K562 (cell line): Measurements from ENCODE around the gene FGFR1OP2. TPM values are rescaled to one million over a fixed set of nuclear protein-coding genes. Genes with fewer than 3 reads are reported as not detected.

Experiments used
- polyA plus RNA-seq, 8 experiments: library from polyadenylated mRNA; depleted of rRNA in 4 of 8; stranded (reverse) in 5 of 8; unstranded in 3 of 8; fragments of >200 nt; fragmentation: Nextera tagmentation in 2 of 8; fragmentation: Illumina TruSeq in 1 of 8; extraction: Ambion mirVana in 2 of 8; extraction: Trizol in 1 of 8; gene quantifications; 2 replicates each; pipeline versions ENCODE4 v1.2.1 to v1.2.3, GENCODE V29; 2011 to 2014; ENCODE audit warnings: inconsistent platforms in 1 of 8, missing spikeins in 1 of 8
- total RNA-seq, 7 experiments: library from RNA; depleted of rRNA in 6 of 7; stranded (reverse); fragments of >200 nt in 6 of 7; fragmentation: Illumina TruSeq in 2 of 7; extraction: Trizol in 2 of 7; gene quantifications; 2 replicates each; pipeline versions ENCODE4 v1.2.1 to v1.2.3, GENCODE V29; 2011 to 2021; ENCODE audit warnings: low replicate concordance in 1 of 7

The FGFR1OP2 gene
- total and polyA plus RNA-seq, 9 of the 15 experiments (the other 6 are each of a cell fraction or from before 2014, with no cell fraction given): 31.6 to 49.0 (median 37.1) TPM

Other genes starting within 250 kb of the FGFR1OP2 start
- gene ITPR2, start 105.3 kb upstream of the FGFR1OP2 start, total RNA-seq (2014; rRNA removed): 0.95 and 1.0 TPM in 2 replicates
- 2.1 and 2.2 TPM in 2 replicates for gene ITPR2, start 105.3 kb upstream of the FGFR1OP2 start, total RNA-seq (2014; rRNA removed; fragmentation: Illumina TruSeq; extraction: Trizol)
- 2.1 and 2.5 TPM in 2 replicates for gene ITPR2, start 105.3 kb upstream of the FGFR1OP2 start, total RNA-seq (2015; rRNA removed; fragmentation: Illumina TruSeq; extraction: Trizol)
- 2.9 and 3.3 TPM in 2 replicates for gene ITPR2, start 105.3 kb upstream of the FGFR1OP2 start, total RNA-seq (2021)
- 0.99 and 1.1 TPM in 2 replicates for gene ITPR2, start 105.3 kb upstream of the FGFR1OP2 start, polyA plus RNA-seq (2011; rRNA removed)
- 0.88 and 0.96 TPM in 2 replicates for gene ITPR2, start 105.3 kb upstream of the FGFR1OP2 start, polyA plus RNA-seq (2014; fragmentation: Illumina TruSeq; extraction: Trizol)
- gene ITPR2, start 105.3 kb upstream of the FGFR1OP2 start, polyA plus RNA-seq (2014; fragmentation: Nextera tagmentation; extraction: Ambion mirVana): under 1 TPM; 0.21 to 0.44 TPM
- gene ITPR2, start 105.3 kb upstream of the FGFR1OP2 start, polyA plus RNA-seq (2014; rRNA removed): 0.49 and 0.74 TPM in 2 replicates
- gene INTS13, start 489 bp upstream of the FGFR1OP2 start, total RNA-seq (2014; rRNA removed): 55.1 and 56.8 TPM in 2 replicates
- gene INTS13, start 489 bp upstream of the FGFR1OP2 start, total RNA-seq (2014; rRNA removed; fragmentation: Illumina TruSeq; extraction: Trizol): 89.7 and 102 TPM in 2 replicates
- gene INTS13, start 489 bp upstream of the FGFR1OP2 start, total RNA-seq (2015; rRNA removed; fragmentation: Illumina TruSeq; extraction: Trizol): 82.2 and 89.1 TPM in 2 replicates
- 48.3 and 57.9 TPM in 2 replicates for gene INTS13, start 489 bp upstream of the FGFR1OP2 start, total RNA-seq (2021)
- 50.8 and 79.0 TPM in 2 replicates for gene INTS13, start 489 bp upstream of the FGFR1OP2 start, polyA plus RNA-seq (2011; rRNA removed)
- 54.8 and 78.1 TPM in 2 replicates for gene INTS13, start 489 bp upstream of the FGFR1OP2 start, polyA plus RNA-seq (2014; fragmentation: Illumina TruSeq; extraction: Trizol)
- gene INTS13, start 489 bp upstream of the FGFR1OP2 start, polyA plus RNA-seq (2014; fragmentation: Nextera tagmentation; extraction: Ambion mirVana): 10 to 100 TPM; 50.3 to 91.8 TPM
- 50.6 TPM in 2 replicates for gene INTS13, start 489 bp upstream of the FGFR1OP2 start, polyA plus RNA-seq (2014; rRNA removed)
- 23.0 and 28.2 TPM in 2 replicates for gene TM7SF3, start 75.9 kb downstream of the FGFR1OP2 start, total RNA-seq (2014; rRNA removed)
- gene TM7SF3, start 75.9 kb downstream of the FGFR1OP2 start, total RNA-seq (2014; rRNA removed; fragmentation: Illumina TruSeq; extraction: Trizol): 31.5 and 33.5 TPM in 2 replicates
- gene TM7SF3, start 75.9 kb downstream of the FGFR1OP2 start, total RNA-seq (2015; rRNA removed; fragmentation: Illumina TruSeq; extraction: Trizol): 30.0 and 33.8 TPM in 2 replicates
- 24.8 and 25.4 TPM in 2 replicates for gene TM7SF3, start 75.9 kb downstream of the FGFR1OP2 start, total RNA-seq (2021)
- 83.8 and 90.4 TPM in 2 replicates for gene TM7SF3, start 75.9 kb downstream of the FGFR1OP2 start, polyA plus RNA-seq (2011; rRNA removed)
- gene TM7SF3, start 75.9 kb downstream of the FGFR1OP2 start, polyA plus RNA-seq (2014; fragmentation: Illumina TruSeq; extraction: Trizol): 37.1 and 51.5 TPM in 2 replicates
- 1 to 10 TPM; 9.3 to 9.7 TPM for gene TM7SF3, start 75.9 kb downstream of the FGFR1OP2 start, polyA plus RNA-seq (2014; fragmentation: Nextera tagmentation; extraction: Ambion mirVana)
- gene TM7SF3, start 75.9 kb downstream of the FGFR1OP2 start, polyA plus RNA-seq (2014; rRNA removed): 19.9 and 26.5 TPM in 2 replicates
- 18.6 and 19.4 TPM in 2 replicates for gene MED21, start 84.1 kb downstream of the FGFR1OP2 start, total RNA-seq (2014; rRNA removed)
- 41.5 and 47.2 TPM in 2 replicates for gene MED21, start 84.1 kb downstream of the FGFR1OP2 start, total RNA-seq (2014; rRNA removed; fragmentation: Illumina TruSeq; extraction: Trizol)
- 33.9 and 38.2 TPM in 2 replicates for gene MED21, start 84.1 kb downstream of the FGFR1OP2 start, total RNA-seq (2015; rRNA removed; fragmentation: Illumina TruSeq; extraction: Trizol)
- gene MED21, start 84.1 kb downstream of the FGFR1OP2 start, total RNA-seq (2021): 30.0 and 31.7 TPM in 2 replicates
- 55.2 and 59.9 TPM in 2 replicates for gene MED21, start 84.1 kb downstream of the FGFR1OP2 start, polyA plus RNA-seq (2011; rRNA removed)
- gene MED21, start 84.1 kb downstream of the FGFR1OP2 start, polyA plus RNA-seq (2014; fragmentation: Illumina TruSeq; extraction: Trizol): 26.4 and 32.7 TPM in 2 replicates
- 10 to 100 TPM; 60.5 to 65.9 TPM for gene MED21, start 84.1 kb downstream of the FGFR1OP2 start, polyA plus RNA-seq (2014; fragmentation: Nextera tagmentation; extraction: Ambion mirVana)
- gene MED21, start 84.1 kb downstream of the FGFR1OP2 start, polyA plus RNA-seq (2014; rRNA removed): 16.3 and 23.3 TPM in 2 replicates
- gene C12orf71, start 144.1 kb downstream of the FGFR1OP2 start, total RNA-seq (2014; rRNA removed): not detected in 2 replicates
- not detected in 2 replicates for gene C12orf71, start 144.1 kb downstream of the FGFR1OP2 start, total RNA-seq (2014; rRNA removed; fragmentation: Illumina TruSeq; extraction: Trizol)
- gene C12orf71, start 144.1 kb downstream of the FGFR1OP2 start, total RNA-seq (2015; rRNA removed; fragmentation: Illumina TruSeq; extraction: Trizol): not detected in 2 replicates
- gene C12orf71, start 144.1 kb downstream of the FGFR1OP2 start, total RNA-seq (2021): not detected in 2 replicates
- gene C12orf71, start 144.1 kb downstream of the FGFR1OP2 start, polyA plus RNA-seq (2011; rRNA removed): not detected in 2 replicates
- not detected in 2 replicates for gene C12orf71, start 144.1 kb downstream of the FGFR1OP2 start, polyA plus RNA-seq (2014; fragmentation: Illumina TruSeq; extraction: Trizol)
- not detected for gene C12orf71, start 144.1 kb downstream of the FGFR1OP2 start, polyA plus RNA-seq (2014; fragmentation: Nextera tagmentation; extraction: Ambion mirVana)
- not detected in 2 replicates for gene C12orf71, start 144.1 kb downstream of the FGFR1OP2 start, polyA plus RNA-seq (2014; rRNA removed)